OCI-LY3 (cell line): ENCODE measurements around the gene EMX1.

Source experiments
- CTCF ChIP-seq: fragments of 200-600, 300-600 bp; sonication (generic); IDR thresholded peaks from 2 replicates; pipeline ENCODE4 v1.5.1; 2014; ENCODE audit warnings: antibody characterized with exemption, low read length, low read depth
- EZH2phosphoT487 ChIP-seq: fragments of 200-600 bp; shearing (Covaris generic); IDR thresholded peaks from 2 replicates; pipeline ENCODE4 v1.6.1; 2018; ENCODE audit warnings: antibody characterized with exemption, mixed run types, low read depth

DNA sequence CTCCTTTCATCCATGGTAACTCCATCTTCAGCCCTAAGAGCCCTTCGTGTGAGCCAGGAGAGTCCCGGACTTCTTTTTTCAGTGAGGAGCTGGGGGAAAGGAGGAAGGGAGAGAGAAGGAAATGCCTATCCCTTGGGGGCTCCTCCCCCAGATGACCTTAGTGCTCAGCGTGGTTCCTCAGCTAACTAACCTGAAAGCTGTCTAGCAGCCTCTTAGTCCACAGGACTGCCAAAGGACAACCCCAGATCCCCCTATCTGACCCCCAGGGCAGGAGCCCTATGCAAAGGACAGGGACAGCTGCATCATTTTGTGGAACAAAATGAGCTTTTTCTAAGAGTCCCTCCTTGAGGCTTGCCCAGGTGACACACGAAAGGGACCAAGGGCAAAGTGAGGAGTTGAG lies 22.2 kb upstream of the EMX1 start:
- TF ChIP-seq CTCF, result no peak
- TF ChIP-seq EZH2phosphoT487, result no peak
